ENCODE measurements around the gene ATF5.
A peak's percentile ranks its signal among the peaks of the same experiment; 100 is the strongest.

Gene ATF5

GRCh38 chr19:49887037-49887664, 41.9 kb upstream of the ATF5 start:
- Histone ChIP-seq H3K27ac (ENCODE audit: insufficient read depth, low read length, poor library complexity, severe bottlenecking) (no peak overlapping the region), H3K4me3 (ENCODE audit: insufficient read depth, low read depth, low read length, poor library complexity, severe bottlenecking) (no peak overlapping the region), H3K4me1 (ENCODE audit: control insufficient read depth, insufficient read depth, low read length, poor library complexity, severe bottlenecking) (peaks cover 5% of the 10 kb centered on the region), H3K36me3 (ENCODE audit: control insufficient read depth, insufficient read depth, low read length) (peaks cover 28% of the 10 kb centered on the region), H3K9me3 (ENCODE audit: control insufficient read depth, low read length) (no peaks in the 10 kb centered on the region), H3K27me3 (replicated peaks; ENCODE audit: control insufficient read depth, insufficient read depth, low read length, poor library complexity, severe bottlenecking) (no peaks in the 10 kb centered on the region)
- no peak for DNase-seq

GRCh38 chr19:49887665-49888509, 41.1 kb upstream of the ATF5 start:
- Histone ChIP-seq H3K27ac (ENCODE audit: insufficient read depth, low read length, poor library complexity, severe bottlenecking) (no peak overlapping the region), H3K4me3 (ENCODE audit: insufficient read depth, low read depth, low read length, poor library complexity, severe bottlenecking) (no peak overlapping the region), H3K27me3 (replicated peaks; ENCODE audit: control insufficient read depth, insufficient read depth, low read length, poor library complexity, severe bottlenecking) (no peaks in the 10 kb centered on the region), H3K9me3 (ENCODE audit: control insufficient read depth, low read length) (no peaks in the 10 kb centered on the region), H3K4me1 (ENCODE audit: control insufficient read depth, insufficient read depth, low read length, poor library complexity, severe bottlenecking) (peaks cover 5% of the 10 kb centered on the region), H3K36me3 (ENCODE audit: control insufficient read depth, insufficient read depth, low read length) (peaks cover 21% of the 10 kb centered on the region)
- no peak for DNase-seq

- H3K27me3 ChIP-seq (replicated peaks; ENCODE audit: control insufficient read depth, insufficient read depth, low read length, poor library complexity, severe bottlenecking): no peaks in the 10 kb centered on the region
- H3K4me3 ChIP-seq (ENCODE audit: insufficient read depth, low read depth, low read length, poor library complexity, severe bottlenecking): no peak overlapping the region
- H3K27ac ChIP-seq (ENCODE audit: insufficient read depth, low read length, poor library complexity, severe bottlenecking): no peak overlapping the region
- no peak for DNase-seq
- no peaks in the 10 kb centered on the region for H3K9me3 ChIP-seq (ENCODE audit: control insufficient read depth, low read length)
- peaks cover 5% of the 10 kb centered on the region for H3K4me1 ChIP-seq (ENCODE audit: control insufficient read depth, insufficient read depth, low read length, poor library complexity, severe bottlenecking)
- H3K36me3 ChIP-seq (ENCODE audit: control insufficient read depth, insufficient read depth, low read length): peaks cover 16% of the 10 kb centered on the region
Observed at GRCh38 chr19:49888510-49888824, 40.5 kb upstream of the ATF5 start.

GRCh38 chr19:49889038-49889686, 39.8 kb upstream of the ATF5 start:
- no peak overlapping the region for H3K4me3 ChIP-seq (ENCODE audit: insufficient read depth, low read depth, low read length, poor library complexity, severe bottlenecking)
- H3K9me3 ChIP-seq (ENCODE audit: control insufficient read depth, low read length): no peaks in the 10 kb centered on the region
- peaks cover 9% of the 10 kb centered on the region for H3K36me3 ChIP-seq (ENCODE audit: control insufficient read depth, insufficient read depth, low read length)
- no peaks in the 10 kb centered on the region for H3K27me3 ChIP-seq (replicated peaks; ENCODE audit: control insufficient read depth, insufficient read depth, low read length, poor library complexity, severe bottlenecking)
- peaks cover 5% of the 10 kb centered on the region for H3K4me1 ChIP-seq (ENCODE audit: control insufficient read depth, insufficient read depth, low read length, poor library complexity, severe bottlenecking)
- DNase-seq: no peak
- no peak overlapping the region for H3K27ac ChIP-seq (ENCODE audit: insufficient read depth, low read length, poor library complexity, severe bottlenecking)

GRCh38 chr19:49889687-49890348, 39.2 kb upstream of the ATF5 start:
- H3K27me3 ChIP-seq (replicated peaks; ENCODE audit: control insufficient read depth, insufficient read depth, low read length, poor library complexity, severe bottlenecking): no peaks in the 10 kb centered on the region
- peaks cover 7% of the 10 kb centered on the region for H3K4me1 ChIP-seq (ENCODE audit: control insufficient read depth, insufficient read depth, low read length, poor library complexity, severe bottlenecking)
- H3K9me3 ChIP-seq (ENCODE audit: control insufficient read depth, low read length): no peaks in the 10 kb centered on the region
- DNase-seq: peak; percentile 50 to 64 (median 52)
- H3K36me3 ChIP-seq (ENCODE audit: control insufficient read depth, insufficient read depth, low read length): peaks cover 2% of the 10 kb centered on the region
- H3K27ac ChIP-seq (ENCODE audit: insufficient read depth, low read length, poor library complexity, severe bottlenecking): peak overlapping the region; percentile 55
- H3K4me3 ChIP-seq (ENCODE audit: insufficient read depth, low read depth, low read length, poor library complexity, severe bottlenecking): peak overlapping the region; percentile 63

GRCh38 chr19:49890349-49891311, 38.4 kb upstream of the ATF5 start:
- H3K4me1 ChIP-seq (ENCODE audit: control insufficient read depth, insufficient read depth, low read length, poor library complexity, severe bottlenecking): peaks cover 16% of the 10 kb centered on the region
- no peaks in the 10 kb centered on the region for H3K36me3 ChIP-seq (ENCODE audit: control insufficient read depth, insufficient read depth, low read length)
- H3K27me3 ChIP-seq (replicated peaks; ENCODE audit: control insufficient read depth, insufficient read depth, low read length, poor library complexity, severe bottlenecking): no peaks in the 10 kb centered on the region
- H3K27ac ChIP-seq (ENCODE audit: insufficient read depth, low read length, poor library complexity, severe bottlenecking): peak overlapping the region; percentile 55
- peak; percentile 58 to 67 (median 64) for DNase-seq
- H3K4me3 ChIP-seq (ENCODE audit: insufficient read depth, low read depth, low read length, poor library complexity, severe bottlenecking): peak overlapping the region; percentile 63
- H3K9me3 ChIP-seq (ENCODE audit: control insufficient read depth, low read length): no peaks in the 10 kb centered on the region

- Histone ChIP-seq H3K9me3 (ENCODE audit: control insufficient read depth, low read length) (no peaks in the 10 kb centered on the region), H3K27ac (ENCODE audit: insufficient read depth, low read length, poor library complexity, severe bottlenecking) (no peak overlapping the region), H3K4me3 (ENCODE audit: insufficient read depth, low read depth, low read length, poor library complexity, severe bottlenecking) (no peak overlapping the region), H3K27me3 (replicated peaks; ENCODE audit: control insufficient read depth, insufficient read depth, low read length, poor library complexity, severe bottlenecking) (no peaks in the 10 kb centered on the region), H3K36me3 (ENCODE audit: control insufficient read depth, insufficient read depth, low read length) (no peaks in the 10 kb centered on the region), H3K4me1 (ENCODE audit: control insufficient read depth, insufficient read depth, low read length, poor library complexity, severe bottlenecking) (peaks cover 23% of the 10 kb centered on the region)
- no peak for DNase-seq
Observed at GRCh38 chr19:49891393-49891792, 37.6 kb upstream of the ATF5 start.

GRCh38 chr19:49892716-49893115, 36.3 kb upstream of the ATF5 start:
- DNase-seq: no peak
- no peaks in the 10 kb centered on the region for H3K9me3 ChIP-seq (ENCODE audit: control insufficient read depth, low read length)
- H3K27ac ChIP-seq (ENCODE audit: insufficient read depth, low read length, poor library complexity, severe bottlenecking): no peak overlapping the region
- H3K4me3 ChIP-seq (ENCODE audit: insufficient read depth, low read depth, low read length, poor library complexity, severe bottlenecking): no peak overlapping the region
- peaks cover 35% of the 10 kb centered on the region for H3K4me1 ChIP-seq (ENCODE audit: control insufficient read depth, insufficient read depth, low read length, poor library complexity, severe bottlenecking)
- H3K27me3 ChIP-seq (replicated peaks; ENCODE audit: control insufficient read depth, insufficient read depth, low read length, poor library complexity, severe bottlenecking): no peaks in the 10 kb centered on the region
- no peaks in the 10 kb centered on the region for H3K36me3 ChIP-seq (ENCODE audit: control insufficient read depth, insufficient read depth, low read length)

GRCh38 chr19:49894011-49894664, 34.9 kb upstream of the ATF5 start:
- Histone ChIP-seq H3K9me3 (ENCODE audit: control insufficient read depth, low read length) (no peaks in the 10 kb centered on the region), H3K36me3 (ENCODE audit: control insufficient read depth, insufficient read depth, low read length) (no peaks in the 10 kb centered on the region), H3K27me3 (replicated peaks; ENCODE audit: control insufficient read depth, insufficient read depth, low read length, poor library complexity, severe bottlenecking) (no peaks in the 10 kb centered on the region), H3K4me1 (ENCODE audit: control insufficient read depth, insufficient read depth, low read length, poor library complexity, severe bottlenecking) (peaks cover 38% of the 10 kb centered on the region), H3K27ac (ENCODE audit: insufficient read depth, low read length, poor library complexity, severe bottlenecking) (peak overlapping the region; percentile 99), H3K4me3 (ENCODE audit: insufficient read depth, low read depth, low read length, poor library complexity, severe bottlenecking) (no peak overlapping the region)
- DNase-seq: no peak

Measured in effector memory CD4-positive, alpha-beta T cell (primary cell).